HG03097 (cell line): ENCODE results near the gene SPAG16.
A peak's percentile ranks its signal among the peaks of the same experiment; 100 is the strongest.

Experiments
- ATAC-seq: cut with Tn5 transposase; IDR thresholded peaks from one replicate; pipeline ENCODE4 v1.9.1; 2021; ENCODE audit not compliant: unreplicated experiment, low FRiP score

The SPAG16 gene

GRCh38 chr2:213284105-213285090 is at the start of gene SPAG16:
Gene SPAG16 (plus strand): TSS chr2:213284464.
- peak; percentile 100 for ATAC-seq

GRCh38 chr2:213234641-213235040 is 49.6 kb upstream of the SPAG16 start:
- no peak for ATAC-seq

- no peak for ATAC-seq
Observed at GRCh38 chr2:213235741-213236140, 48.5 kb upstream of the SPAG16 start.

- ATAC-seq = no peak
Observed at GRCh38 chr2:213237251-213237650, 47.0 kb upstream of the SPAG16 start.

- no peak for ATAC-seq
Observed at GRCh38 chr2:213237787-213238186, 46.5 kb upstream of the SPAG16 start.

- ATAC-seq = peak; percentile 36
Observed at GRCh38 chr2:213238753-213239495, 45.3 kb upstream of the SPAG16 start.

- no peak for ATAC-seq
Observed at GRCh38 chr2:213241817-213242216, 42.4 kb upstream of the SPAG16 start.

- ATAC-seq = no peak
Observed at GRCh38 chr2:213242653-213243052, 41.6 kb upstream of the SPAG16 start.

- no peak for ATAC-seq
Observed at GRCh38 chr2:213243189-213244044, 40.8 kb upstream of the SPAG16 start.

- peak; percentile 34 for ATAC-seq
Observed at GRCh38 chr2:213246497-213247281, 37.6 kb upstream of the SPAG16 start.

- no peak for ATAC-seq
Observed at GRCh38 chr2:213247566-213247965, 36.7 kb upstream of the SPAG16 start.

- ATAC-seq = no peak
Observed at GRCh38 chr2:213248637-213249036, 35.6 kb upstream of the SPAG16 start.

- ATAC-seq = no peak
Observed at GRCh38 chr2:213249502-213249901, 34.8 kb upstream of the SPAG16 start.

GRCh38 chr2:213251618-213252017 is 32.6 kb upstream of the SPAG16 start:
- peak; percentile 67 for ATAC-seq

- no peak for ATAC-seq
Observed at GRCh38 chr2:213252206-213252605, 32.1 kb upstream of the SPAG16 start.

GRCh38 chr2:213253162-213253561 is 31.1 kb upstream of the SPAG16 start:
- no peak for ATAC-seq

- no peak for ATAC-seq
Observed at GRCh38 chr2:213259266-213259665, 25.0 kb upstream of the SPAG16 start.

GRCh38 chr2:213261237-213261636 is 23.0 kb upstream of the SPAG16 start:
- ATAC-seq = no peak

- ATAC-seq = no peak
Observed at GRCh38 chr2:213261715-213262114, 22.5 kb upstream of the SPAG16 start.

- no peak for ATAC-seq
Observed at GRCh38 chr2:213265679-213266078, 18.6 kb upstream of the SPAG16 start.
